ENCODE results near the gene OASL.
"Not testable (repeated sequence)": the region's sequence is repeated elsewhere in the genome, so short reads cannot be mapped to it uniquely, and the experiment has no call there.

The OASL gene

DNA sequence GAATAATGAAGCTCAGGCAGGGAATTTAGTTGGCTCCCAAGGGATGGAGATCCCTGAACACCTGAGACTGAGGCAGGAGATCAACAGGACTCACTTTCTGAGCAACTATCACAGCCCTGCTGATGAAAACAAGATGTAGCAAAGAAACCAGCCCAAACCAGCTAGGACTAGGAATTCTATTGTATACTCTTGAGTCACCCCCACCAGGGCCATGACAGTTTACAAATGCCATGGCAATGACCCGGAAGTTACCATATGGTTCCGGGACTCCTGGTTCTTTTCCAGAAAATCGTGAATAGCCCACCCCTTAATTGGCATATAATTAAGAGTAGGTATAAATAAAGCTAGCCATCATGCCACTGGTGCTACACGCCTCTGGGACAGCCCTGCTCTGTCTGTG, 46.0 kb upstream of the OASL start:
- H3K4me3 ChIP-seq (ENCODE audit: low read depth, low read length), result no peak overlapping the region
- TF ChIP-seq MAX (IDR thresholded peaks at IDR 0.05; ENCODE audit: low read depth, low read length) (no peak), POLR2A (IDR thresholded peaks at IDR 0.05; ENCODE audit: extremely low read depth, insufficient read length) (no peak)
- DNase-seq (ENCODE audit: low read depth), result no peak

DNA sequence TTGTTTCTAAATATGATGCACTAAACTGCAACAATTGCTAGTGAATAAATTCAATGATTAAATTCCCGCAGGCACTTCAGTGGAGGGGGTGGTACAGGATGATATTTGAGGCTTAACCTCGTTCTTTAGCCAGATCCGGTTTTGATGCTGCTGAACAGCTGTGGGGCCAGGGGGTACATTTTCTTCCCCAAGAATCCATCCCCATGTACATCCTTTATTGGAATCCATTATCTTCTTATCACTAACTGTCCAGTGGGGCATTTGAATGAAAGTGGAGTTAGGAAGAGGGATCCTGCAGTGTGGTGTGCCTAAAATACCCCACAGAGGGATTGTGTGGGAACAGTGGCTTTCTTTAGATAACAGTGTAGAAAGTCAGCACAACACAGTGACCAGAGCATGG, 45.2 kb upstream of the OASL start:
- no peak overlapping the region for H3K4me3 ChIP-seq (ENCODE audit: low read depth, low read length)
- TF ChIP-seq POLR2A (IDR thresholded peaks at IDR 0.05; ENCODE audit: extremely low read depth, insufficient read length) (no peak), MYC (IDR thresholded peaks at IDR 0.05; ENCODE audit: low read depth, low read length) (no peak), CTCF (IDR thresholded peaks at IDR 0.05; ENCODE audit: low read depth, low read length) (no peak), MAX (IDR thresholded peaks at IDR 0.05; ENCODE audit: low read depth, low read length) (no peak)
- DNase-seq (ENCODE audit: low read depth), result no peak

DNA sequence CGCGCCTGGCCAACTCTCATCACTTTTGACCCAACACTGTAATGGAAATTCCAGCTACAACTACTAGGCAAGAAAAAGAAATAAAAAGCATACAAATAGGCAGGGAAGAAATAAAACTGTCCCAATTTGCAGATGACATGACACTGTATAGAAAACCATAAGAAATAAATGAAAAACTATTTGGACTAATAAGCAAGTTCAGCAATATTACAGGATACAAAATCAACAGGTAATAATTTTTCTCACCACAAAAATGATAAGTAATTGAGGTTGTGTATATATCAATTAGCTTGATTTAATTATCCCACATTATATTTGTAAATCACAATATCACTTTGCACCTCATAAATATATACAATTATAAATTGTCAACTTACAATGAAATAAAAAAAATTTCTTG, 41.9 kb upstream of the OASL start:
- no peak for DNase-seq (ENCODE audit: low read depth)

GRCh38 chr12:121079736-121080272, 40.8 kb upstream of the OASL start:
- no peak for DNase-seq (ENCODE audit: low read depth)
- TF ChIP-seq MAX (IDR thresholded peaks at IDR 0.05; ENCODE audit: low read depth, low read length) (no peak), POLR2A (IDR thresholded peaks at IDR 0.05; ENCODE audit: extremely low read depth, insufficient read length) (no peak), MYC (IDR thresholded peaks at IDR 0.05; ENCODE audit: low read depth, low read length) (no peak), CTCF (IDR thresholded peaks at IDR 0.05; ENCODE audit: low read depth, low read length) (no peak)
- H3K4me3 ChIP-seq (ENCODE audit: low read depth, low read length), result no peak overlapping the region

More for the DNA sequence above, 41.9 kb upstream of the OASL start:
- H3K4me3 ChIP-seq (ENCODE audit: low read depth, low read length), result no peak overlapping the region
- TF ChIP-seq MAX (IDR thresholded peaks at IDR 0.05; ENCODE audit: low read depth, low read length), result no peak
- no peak for TF ChIP-seq MYC (IDR thresholded peaks at IDR 0.05; ENCODE audit: low read depth, low read length)
- TF ChIP-seq CTCF (IDR thresholded peaks at IDR 0.05; ENCODE audit: low read depth, low read length), result no peak
- no peak for TF ChIP-seq POLR2A (IDR thresholded peaks at IDR 0.05; ENCODE audit: extremely low read depth, insufficient read length)

- H3K4me3 ChIP-seq (ENCODE audit: low read depth, low read length); DNase-seq (ENCODE audit: low read depth): not testable (repeated sequence)
Observed at GRCh38 chr12:121077440-121077839, 38.4 kb upstream of the OASL start.

GRCh38 chr12:121075911-121076310, 36.9 kb upstream of the OASL start:
- H3K4me3 ChIP-seq (ENCODE audit: low read depth, low read length), result not testable (repeated sequence)

GRCh38 chr12:121072147-121072546, 33.1 kb upstream of the OASL start:
- no peak overlapping the region for H3K4me3 ChIP-seq (ENCODE audit: low read depth, low read length)
- no peak for DNase-seq (ENCODE audit: low read depth)
- TF ChIP-seq CTCF (IDR thresholded peaks at IDR 0.05; ENCODE audit: low read depth, low read length), result no peak
- TF ChIP-seq MYC (IDR thresholded peaks at IDR 0.05; ENCODE audit: low read depth, low read length), result no peak
- TF ChIP-seq MAX (IDR thresholded peaks at IDR 0.05; ENCODE audit: low read depth, low read length), result no peak
- TF ChIP-seq POLR2A (IDR thresholded peaks at IDR 0.05; ENCODE audit: extremely low read depth, insufficient read length), result no peak

More at GRCh38 chr12:121075911-121076310, 36.9 kb upstream of the OASL start:
- not testable (repeated sequence) for DNase-seq (ENCODE audit: low read depth)
